Hematopoietic multipotent progenitor cell treated with erythropoietin and hydrocortisone succinate and interleukin-3 and kit ligand, for 8 days (in vitro differentiated cells): ENCODE measurements around the gene TMEM156.
"Not testable (repeated sequence)": the region's sequence is repeated elsewhere in the genome, so short reads cannot be mapped to it uniquely, and the experiment has no call there.

Experiments
- DNase-seq: peaks from one replicate; pipeline ENCODE4 v3.0.0-alpha.2; 2015

Gene TMEM156

DNA sequence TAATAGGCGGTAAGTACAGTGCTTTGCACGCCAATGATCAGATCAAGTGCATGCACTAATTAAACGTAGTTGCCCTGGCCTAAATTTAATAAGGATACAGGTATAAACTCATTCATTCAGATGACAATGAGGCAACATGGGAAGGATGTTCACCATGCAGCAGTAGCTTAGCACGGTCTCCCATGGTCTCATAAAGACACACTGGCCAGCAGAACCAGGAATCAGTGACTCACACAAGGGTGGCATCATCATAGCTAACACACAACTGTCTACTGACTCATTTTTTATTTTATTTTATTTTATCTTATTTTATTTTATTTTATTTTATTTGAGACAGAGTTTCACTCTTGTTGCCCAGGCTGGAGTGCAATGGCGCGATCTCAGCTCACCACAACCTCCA lies 42.7 kb downstream of the TMEM156 start:
- DNase-seq, result no peak

GRCh38 chr4:38988353-38988752 lies 43.9 kb downstream of the TMEM156 start:
- not testable (repeated sequence) for DNase-seq

- no peak for DNase-seq
Measured at GRCh38 chr4:38987491-38987890, 44.7 kb downstream of the TMEM156 start.

DNA sequence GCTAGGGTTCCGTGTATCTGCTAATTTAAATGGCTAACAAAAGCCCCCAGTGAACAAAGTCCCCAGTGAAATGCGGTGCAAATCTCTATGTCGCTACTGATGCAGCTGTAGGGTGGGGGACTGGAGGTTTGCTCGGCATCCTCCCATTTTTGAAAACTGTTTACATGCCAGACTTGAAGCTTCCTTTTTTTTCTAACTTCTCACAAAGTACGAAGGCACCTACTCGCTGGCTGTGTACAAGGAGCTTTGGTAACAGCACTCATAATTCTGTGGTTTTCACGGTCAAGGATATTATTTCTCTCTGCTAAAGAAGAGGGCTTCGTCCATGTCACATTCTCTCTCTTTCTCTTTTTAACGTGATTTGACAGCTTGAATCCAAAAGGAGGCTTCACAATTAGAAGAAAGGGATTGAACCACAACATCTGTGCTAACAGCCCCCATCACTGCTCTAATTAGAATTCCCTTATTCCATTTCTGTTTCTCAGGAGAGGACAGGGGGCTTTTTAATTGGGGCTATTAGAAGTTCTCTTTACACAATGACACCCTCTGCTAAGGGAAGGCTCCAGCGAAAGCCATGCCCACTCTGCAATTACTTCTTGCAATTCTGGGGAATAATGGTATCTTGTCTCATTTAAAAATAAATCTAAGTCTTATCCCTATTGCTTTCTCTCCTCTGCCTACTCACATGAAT lies 46.7 kb downstream of the TMEM156 start:
- DNase-seq, result no peak

- no peak for DNase-seq
Measured at GRCh38 chr4:38983787-38984598, 48.2 kb downstream of the TMEM156 start.

- DNase-seq, result no peak
Measured at GRCh38 chr4:38983291-38983690, 48.9 kb downstream of the TMEM156 start.

GRCh38 chr4:38982361-38983095 lies 49.7 kb downstream of the TMEM156 start:
- DNase-seq, result no peak

DNA sequence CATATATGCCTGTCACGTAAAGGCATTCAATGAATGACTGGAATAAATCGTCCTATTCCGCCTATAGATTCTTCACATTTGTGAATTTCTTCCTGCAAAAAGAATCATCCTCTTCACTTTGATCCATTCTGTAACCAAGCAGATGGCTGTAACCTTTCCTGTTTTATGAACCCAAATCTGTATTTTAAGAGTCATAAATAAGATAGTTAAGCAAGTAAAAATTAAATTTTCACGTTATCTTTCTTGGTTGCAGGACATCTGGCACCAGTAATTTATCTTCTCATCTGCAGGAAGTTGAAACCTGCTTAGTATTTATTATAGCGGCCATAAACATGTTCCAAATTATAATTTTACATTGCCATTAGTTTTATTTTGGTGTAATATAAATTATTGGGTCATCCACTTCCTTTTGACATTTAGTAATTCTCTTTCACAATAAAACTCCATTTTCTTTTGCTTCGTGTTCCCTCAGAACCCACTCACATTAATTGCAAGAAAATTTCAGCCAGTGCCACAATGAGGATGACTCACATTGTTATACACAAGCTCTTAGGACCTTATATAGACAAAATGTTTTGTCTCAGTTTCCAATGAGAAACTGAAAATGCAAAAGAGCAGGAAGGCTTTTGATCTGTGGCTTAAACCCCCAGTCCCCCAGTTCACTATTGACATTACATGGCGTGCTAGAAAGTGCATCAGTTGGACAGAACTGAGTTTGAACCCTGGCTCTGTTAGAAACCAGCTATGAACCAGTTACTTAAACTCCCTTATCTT lies 51.1 kb downstream of the TMEM156 start:
- DNase-seq, result peak; percentile 10

DNA sequence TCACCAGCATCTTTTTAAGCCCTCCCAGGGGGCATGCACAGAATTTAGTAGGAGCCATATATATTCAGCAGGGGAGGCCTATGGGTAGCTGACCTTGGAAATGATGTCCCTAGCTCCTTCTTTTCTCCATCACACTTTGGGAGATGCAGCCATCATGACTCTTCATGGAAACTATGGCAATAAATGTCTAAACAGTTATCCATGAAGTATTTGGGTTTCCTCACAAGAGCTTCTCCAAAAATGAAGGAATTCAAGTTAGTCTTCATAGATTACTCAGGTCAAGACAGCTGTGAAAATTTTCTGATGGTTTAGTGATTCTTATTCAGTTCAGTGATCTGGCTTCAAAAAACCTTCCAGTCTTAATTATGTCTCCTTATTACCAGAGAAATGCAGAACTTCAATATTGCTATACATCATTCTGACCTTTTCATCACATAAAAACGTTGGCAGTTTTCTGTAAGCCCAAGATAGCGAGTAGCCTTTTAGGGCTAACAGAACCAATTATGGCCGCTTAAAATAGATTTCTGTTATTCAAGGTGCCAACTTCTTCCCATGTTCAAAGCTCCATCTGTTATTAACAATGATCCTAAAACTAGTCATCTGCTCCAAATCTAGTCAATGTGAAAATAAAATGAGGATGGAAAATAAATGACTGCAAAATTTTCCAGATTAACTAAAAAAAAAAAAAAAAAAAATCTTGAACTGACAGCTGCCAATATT lies 52.5 kb downstream of the TMEM156 start:
- DNase-seq, result no peak

GRCh38 chr4:38979081-38979480 lies 53.1 kb downstream of the TMEM156 start:
- DNase-seq, result no peak

DNA sequence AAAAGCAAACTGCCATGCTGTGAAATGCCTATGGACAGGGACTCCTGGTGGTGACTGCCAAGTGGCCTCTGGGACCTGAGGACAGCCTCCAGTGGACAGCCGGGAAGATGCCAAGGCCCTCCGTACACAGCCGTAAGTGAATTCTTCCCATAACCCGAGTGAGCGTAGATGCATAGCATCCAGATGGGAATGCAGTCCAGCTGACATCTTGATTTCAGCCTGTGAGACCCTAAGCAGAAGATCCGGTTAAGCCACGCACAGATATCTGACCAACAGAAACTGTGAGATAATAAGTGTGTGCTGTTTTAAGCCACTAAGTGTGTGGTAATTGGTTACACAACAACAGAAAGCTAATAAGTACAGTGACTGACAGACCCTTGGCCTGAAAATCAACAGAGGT lies 55.9 kb downstream of the TMEM156 start:
- no peak for DNase-seq

DNA sequence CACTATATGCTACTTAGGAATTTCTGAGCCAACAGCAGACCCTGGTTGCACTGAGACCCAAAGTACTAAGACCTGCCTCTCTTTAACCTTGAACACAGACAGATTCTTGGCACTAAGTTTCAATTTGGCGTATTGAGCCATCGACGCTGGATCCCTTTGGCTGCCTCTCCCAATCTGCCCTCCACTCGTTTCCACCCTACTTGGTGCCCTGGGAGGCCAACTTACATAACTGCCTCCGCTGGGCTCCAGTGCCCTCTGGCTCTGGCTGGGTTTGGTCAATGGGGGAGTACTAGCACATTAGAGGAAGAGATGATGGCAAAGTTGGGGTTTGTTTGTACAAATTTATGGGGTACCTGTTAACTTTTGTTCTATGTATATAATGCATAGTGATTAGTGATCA lies 63.5 kb downstream of the TMEM156 start:
- no peak for DNase-seq

- no peak for DNase-seq
Measured at GRCh38 chr4:38967260-38968095, 64.7 kb downstream of the TMEM156 start.

DNA sequence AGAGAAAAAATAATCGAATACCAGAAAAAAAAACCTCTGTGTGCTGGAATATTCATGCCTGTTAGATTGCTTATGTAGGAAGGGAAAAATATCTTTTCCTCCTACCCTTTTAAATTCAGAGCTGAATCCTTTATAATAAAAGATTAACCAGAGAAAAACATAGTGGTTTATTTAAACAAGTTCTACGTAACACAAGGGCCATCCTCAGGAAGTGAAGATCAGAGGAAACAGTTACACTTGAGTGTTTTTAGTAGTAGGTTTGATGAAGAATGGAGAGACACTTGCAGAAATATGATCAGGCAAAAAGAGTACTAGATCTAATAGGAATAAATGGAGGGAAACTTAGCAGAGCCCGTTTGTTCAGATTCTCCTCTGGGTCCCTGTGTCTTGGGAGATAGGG lies 66.3 kb downstream of the TMEM156 start:
- DNase-seq, result no peak

DNA sequence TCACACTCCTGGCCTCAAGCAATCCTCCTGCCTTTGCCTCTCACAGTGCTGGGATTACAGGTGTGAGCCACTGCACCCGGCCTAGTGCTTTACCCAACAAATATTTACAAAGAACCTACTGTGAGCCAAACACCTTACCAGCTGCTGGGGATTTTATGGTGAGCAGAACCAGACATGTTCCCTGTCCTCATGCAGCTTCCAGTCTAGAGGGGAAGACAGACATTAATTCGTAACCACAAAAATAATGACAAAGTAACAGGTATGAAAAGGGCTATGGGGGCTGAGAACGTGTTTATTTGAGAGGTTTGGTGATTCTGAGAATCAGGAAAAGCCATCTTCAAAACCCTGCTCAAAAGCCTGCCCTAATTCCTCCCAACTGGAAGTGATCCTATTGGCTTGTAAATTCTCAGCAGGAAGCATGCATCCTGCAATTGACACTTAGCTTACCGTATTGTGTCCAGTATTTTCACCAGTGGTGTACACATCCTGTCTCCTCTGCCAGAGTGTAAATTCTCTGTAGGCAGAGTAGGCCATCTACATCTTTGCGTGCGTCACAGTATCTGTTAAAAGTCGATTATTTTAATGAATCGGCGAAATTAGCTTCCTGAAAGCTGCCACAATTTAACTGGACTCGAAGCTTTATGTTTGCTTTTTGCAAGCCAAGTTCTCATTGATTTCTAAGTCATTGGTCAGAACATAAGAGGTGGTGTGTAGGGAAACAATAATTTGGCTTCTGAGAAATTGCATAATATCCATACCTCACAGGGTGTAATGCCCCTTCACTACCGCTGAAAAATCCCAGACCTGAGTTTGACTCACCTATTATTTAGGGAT lies 67.0 kb downstream of the TMEM156 start:
- DNase-seq, result no peak

GRCh38 chr4:38959248-38959647 lies 73.0 kb downstream of the TMEM156 start:
- DNase-seq, result not testable (repeated sequence)

DNA sequence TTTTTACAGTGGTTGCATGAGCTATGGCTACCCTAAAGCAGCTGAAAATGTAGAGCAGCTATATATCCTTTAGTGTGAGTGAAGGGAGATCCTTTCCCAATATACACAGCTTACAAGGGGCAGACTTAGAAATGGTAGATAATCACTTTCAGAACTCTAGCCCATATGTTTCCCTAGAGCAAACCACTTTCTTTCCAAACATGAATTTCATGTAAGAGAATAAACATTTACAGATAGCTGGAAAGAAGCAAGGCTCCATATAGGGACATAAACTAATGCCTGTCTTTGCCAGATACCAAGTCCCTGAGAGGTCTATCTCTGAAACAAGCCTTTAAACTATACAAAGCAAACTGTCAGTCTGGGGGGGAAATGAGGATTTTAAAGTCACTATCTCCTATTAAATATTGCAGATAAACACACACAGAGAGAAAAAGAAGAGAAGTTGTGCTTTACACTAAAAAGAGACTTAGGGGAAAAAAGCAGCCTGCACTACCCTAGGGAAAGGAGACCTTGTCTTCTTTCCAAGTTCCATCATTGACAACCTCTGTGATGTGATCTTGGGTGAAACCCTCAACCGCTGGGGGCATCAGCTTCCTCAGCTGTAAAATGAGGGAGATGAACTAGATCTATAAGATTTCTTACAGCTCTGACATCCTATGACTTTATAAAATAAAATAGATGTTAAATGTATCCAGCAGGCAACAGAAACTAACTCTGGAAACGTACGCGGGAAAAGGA lies 73.6 kb downstream of the TMEM156 start:
- no peak for DNase-seq

- DNase-seq, result no peak
Measured at GRCh38 chr4:38957893-38958292, 74.3 kb downstream of the TMEM156 start.

- no peak for DNase-seq
Measured at GRCh38 chr4:38957261-38957815, 74.9 kb downstream of the TMEM156 start.
